SK-N-SH (cell line): Measurements from ENCODE around the gene KIF13A. TPM values are rescaled to one million over a fixed set of nuclear protein-coding genes. Genes with fewer than 3 reads are reported as not detected.
"Not testable (repeated sequence)": the region's sequence is repeated elsewhere in the genome, so short reads cannot be mapped to it uniquely, and the experiment has no call there.

Source experiments
- CTCF ChIA-PET: fragments of 300-600, 350-600 bp; formaldehyde crosslinking; extraction: SDS; loops from one replicate; lab custom pipeline; 2021; lab: Yijun Ruan, JAX
- POLR2A ChIA-PET: fragments of 350-600 bp; sonication (Branson Sonifier 250); formaldehyde crosslinking; extraction: SDS; loops from one replicate; lab custom pipeline; 2020; ENCODE audit warnings: antibody characterized with exemption, inconsistent platforms; lab: Yijun Ruan, JAX
- DNase-seq: peaks from one replicate; pipeline ENCODE4 v3.0.0; 2012
- H2AFZ ChIP-seq: fragments of 200-600 bp; sonication (generic); 2 replicates; pipeline ENCODE4 v1.8.1; 2016; ENCODE audit warnings: antibody characterized with exemption, mild to moderate bottlenecking, low read depth
- H3F3A ChIP-seq: fragments of 200-600 bp; sonication (generic); replicated peaks from 2 replicates; pipeline ENCODE3; 2016; ENCODE audit warnings: antibody characterized with exemption, mild to moderate bottlenecking; ENCODE audit not compliant: insufficient read depth
- H3K27ac ChIP-seq, 2 experiments: fragments of 200-500 bp in 1 of 2; fragments of 200-600 bp in 1 of 2; sonication (Bioruptor generic) in 1 of 2; sonication (generic), shearing (Covaris generic) in 1 of 2; 2 replicates each; pipeline versions ENCODE4 v1.5.1 to v1.6.1; 2014 to 2016; ENCODE audit warnings: low read depth in 2 of 2, inconsistent platforms in 1 of 2, low read length in 1 of 2, mild to moderate bottlenecking in 1 of 2, mixed read lengths in 1 of 2
- H3K27me3 ChIP-seq: fragments of 200-600 bp; sonication (generic), shearing (Covaris generic); 2 replicates; pipeline ENCODE4 v1.6.1; 2016; ENCODE audit warnings: mixed run types; ENCODE audit not compliant: insufficient read depth
- H3K36me3 ChIP-seq, 2 experiments: fragments of 200-500 bp in 1 of 2; fragments of 200-600 bp in 1 of 2; sonication (Bioruptor generic) in 1 of 2; sonication (generic) in 1 of 2; replicated peaks in 1 of 2; 2 replicates each; pipeline versions ENCODE3 to v1.5.1; 2014 to 2016; ENCODE audit warnings: low read length in 1 of 2, mild to moderate bottlenecking in 1 of 2; ENCODE audit not compliant: insufficient read depth in 2 of 2, control insufficient read depth in 1 of 2
- H3K4me1 ChIP-seq, 2 experiments: fragments of 200-500 bp in 1 of 2; fragments of 200-600 bp in 1 of 2; sonication (Bioruptor generic) in 1 of 2; sonication (generic), shearing (Covaris generic) in 1 of 2; 2 replicates each; pipeline versions ENCODE4 v1.5.1 to v1.6.1; 2014 to 2016; ENCODE audit warnings: low read depth in 1 of 2, low read length in 1 of 2, mixed run types in 1 of 2; ENCODE audit not compliant: insufficient read depth in 2 of 2, control insufficient read depth in 1 of 2
- H3K4me2 ChIP-seq: fragments of 200-600 bp; sonication (generic), shearing (Covaris generic); 2 replicates; pipeline ENCODE4 v1.6.1; 2017; ENCODE audit warnings: mixed run types
- H3K4me3 ChIP-seq, 2 experiments: fragments of 200-500 bp in 1 of 2; fragments of 200-600 bp in 1 of 2; sonication (Bioruptor generic) in 1 of 2; sonication (generic), shearing (Covaris generic) in 1 of 2; 2 replicates each; pipeline versions ENCODE4 v1.5.1 to v1.8.1; 2014 to 2016; ENCODE audit warnings: low read depth in 2 of 2, inconsistent platforms in 1 of 2, low read length in 1 of 2, mild to moderate bottlenecking in 1 of 2, mixed read lengths in 1 of 2, moderate library complexity in 1 of 2
- H3K79me2 ChIP-seq: fragments of 200-600 bp; sonication (generic); 2 replicates; pipeline ENCODE4 v1.8.1; 2017; ENCODE audit warnings: mild to moderate bottlenecking; ENCODE audit not compliant: insufficient read depth
- H3K9ac ChIP-seq: fragments of 200-600 bp; sonication (generic); 2 replicates; pipeline ENCODE4 v1.6.1; 2017; ENCODE audit warnings: mixed run types
- H3K9me2 ChIP-seq: fragments of 200-600 bp; sonication (generic); 2 replicates; pipeline ENCODE4 v1.6.1; 2017; ENCODE audit warnings: mixed run types
- H3K9me3 ChIP-seq: fragments of 200-600 bp; sonication (generic); 2 replicates; pipeline ENCODE4 v1.6.1; 2017; ENCODE audit warnings: mixed run types, mild to moderate bottlenecking, moderate library complexity
- H4K20me1 ChIP-seq: fragments of 200-600 bp; sonication (generic); 2 replicates; pipeline ENCODE4 v1.6.1; 2017; ENCODE audit warnings: mild to moderate bottlenecking, mixed run types; ENCODE audit not compliant: insufficient read depth
- ELF1 ChIP-seq: IDR thresholded peaks from 2 replicates; pipeline ENCODE4 v1.4.0; 2012
- EP300 ChIP-seq, 2 experiments: IDR thresholded peaks; 2 replicates each; pipeline versions ENCODE4 v1.4.0 to v1.6.1; 2012; ENCODE audit warnings: borderline replicate concordance in 1 of 2, low read depth in 1 of 2, low read length in 1 of 2
- JUND ChIP-seq: IDR thresholded peaks from 2 replicates; pipeline ENCODE4 v1.4.0; 2012
- MEF2A ChIP-seq: IDR thresholded peaks from 2 replicates; pipeline ENCODE4 v1.4.0; 2012; ENCODE audit warnings: low read depth, borderline replicate concordance
- NRF1 ChIP-seq: IDR thresholded peaks from 2 replicates; pipeline ENCODE4 v1.6.1; 2012; ENCODE audit warnings: low read depth, mild to moderate bottlenecking, low read length
- RXRA ChIP-seq: IDR thresholded peaks from 2 replicates; pipeline ENCODE4 v1.4.0; 2012; ENCODE audit warnings: low read depth, mild to moderate bottlenecking, borderline replicate concordance
- TAF1 ChIP-seq: IDR thresholded peaks from 2 replicates; pipeline ENCODE4 v1.6.1; 2012; ENCODE audit warnings: low read depth, mild to moderate bottlenecking, low read length, moderate library complexity, borderline replicate concordance
- TCF12 ChIP-seq: IDR thresholded peaks from 2 replicates; pipeline ENCODE4 v1.4.0; 2012
- WGBS: methylation state at CpG from one replicate; pipeline ENCODE4 v1.1.6; 2017; ENCODE audit warnings: low lambda C conversion rate; 5-methylcytosine and 5-hydroxymethylcytosine counted together
- polyA plus RNA-seq, 3 experiments: library from polyadenylated mRNA; depleted of rRNA; stranded (reverse); fragments of >200 nt; gene quantifications; 2 replicates each; pipeline ENCODE4 v1.2.3, GENCODE V29; 2012
- TF ChIP-seq, protein P1 (sequence below): IDR thresholded peaks from 2 replicates; pipeline ENCODE4 v1.4.0; 2012; ENCODE audit warnings: low read depth, borderline replicate concordance
- TF ChIP-seq, protein P2 (sequence below): fragments of 150-350 bp; IDR thresholded peaks from 2 replicates; pipeline ENCODE4 v1.6.1; 2017; ENCODE audit warnings: antibody characterized with exemption, low read length, low read depth, borderline replicate concordance

Gene KIF13A
- polyA plus RNA-seq, 1 of the 3 experiments (the other 2 are of a cell fraction), result 18.2 TPM

DNA sequence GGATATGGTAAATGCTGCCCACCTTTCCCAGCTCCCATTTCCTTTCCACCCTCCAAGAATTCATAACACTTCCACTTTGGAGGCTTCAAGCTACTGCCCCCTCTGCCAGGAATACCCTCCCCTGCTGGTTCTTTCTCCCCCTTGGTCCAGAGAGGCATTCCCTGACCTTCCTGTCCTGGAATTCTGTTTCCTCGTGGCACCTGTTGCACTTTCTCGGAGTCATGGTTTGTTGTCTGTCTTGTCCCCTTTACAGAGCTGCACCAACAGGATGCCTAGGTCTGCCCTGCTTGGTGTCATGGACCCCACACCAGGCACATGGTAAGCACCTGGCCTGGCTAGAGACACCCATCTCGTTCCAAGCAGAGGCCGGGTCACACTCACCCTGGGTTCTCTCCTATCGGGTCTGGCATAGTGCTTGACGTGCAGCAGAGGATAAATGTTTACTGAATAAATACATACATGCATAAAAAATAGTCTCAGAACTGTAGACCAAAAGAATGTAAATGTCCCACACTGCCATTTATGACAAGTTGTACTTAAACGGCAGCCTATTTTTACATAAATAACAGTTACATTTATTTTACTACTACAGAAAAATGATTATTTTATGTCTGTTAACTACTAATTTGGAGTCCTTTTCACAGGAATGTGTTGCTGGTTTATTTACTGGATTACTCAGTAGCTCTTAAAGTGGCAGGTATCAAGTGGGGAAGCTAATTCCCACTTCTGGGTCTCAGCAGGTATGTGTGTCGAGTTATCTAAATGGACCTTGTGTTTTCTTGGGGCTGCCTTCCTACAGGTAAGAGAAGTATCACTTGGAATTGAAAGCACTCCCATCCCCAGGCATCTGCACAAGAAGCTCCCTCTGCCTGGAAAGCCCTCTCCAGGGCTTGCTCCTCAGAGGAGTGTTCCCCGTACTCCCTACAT is 69.3 kb downstream of the KIF13A start:
- peaks cover 73% of the 10 kb centered on the region for H3K79me2 ChIP-seq
- POLR2A ChIA-PET, result no interaction called here
- TF ChIP-seq, protein P1, sequence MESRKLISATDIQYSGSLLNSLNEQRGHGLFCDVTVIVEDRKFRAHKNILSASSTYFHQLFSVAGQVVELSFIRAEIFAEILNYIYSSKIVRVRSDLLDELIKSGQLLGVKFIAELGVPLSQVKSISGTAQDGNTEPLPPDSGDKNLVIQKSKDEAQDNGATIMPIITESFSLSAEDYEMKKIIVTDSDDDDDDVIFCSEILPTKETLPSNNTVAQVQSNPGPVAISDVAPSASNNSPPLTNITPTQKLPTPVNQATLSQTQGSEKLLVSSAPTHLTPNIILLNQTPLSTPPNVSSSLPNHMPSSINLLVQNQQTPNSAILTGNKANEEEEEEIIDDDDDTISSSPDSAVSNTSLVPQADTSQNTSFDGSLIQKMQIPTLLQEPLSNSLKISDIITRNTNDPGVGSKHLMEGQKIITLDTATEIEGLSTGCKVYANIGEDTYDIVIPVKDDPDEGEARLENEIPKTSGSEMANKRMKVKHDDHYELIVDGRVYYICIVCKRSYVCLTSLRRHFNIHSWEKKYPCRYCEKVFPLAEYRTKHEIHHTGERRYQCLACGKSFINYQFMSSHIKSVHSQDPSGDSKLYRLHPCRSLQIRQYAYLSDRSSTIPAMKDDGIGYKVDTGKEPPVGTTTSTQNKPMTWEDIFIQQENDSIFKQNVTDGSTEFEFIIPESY, result no peak
- TF ChIP-seq, all 33 proteins: peak for 0
- no peak overlapping the region for H3K4me3 ChIP-seq
- no peaks in the 10 kb centered on the region for H3K36me3 ChIP-seq
- no peaks in the 10 kb centered on the region for H3K4me1 ChIP-seq
- H3K9ac ChIP-seq, result no peak overlapping the region
- no peaks in the 10 kb centered on the region for H4K20me1 ChIP-seq
- DNase-seq, result no peak
- no peaks in the 10 kb centered on the region for H3K9me2 ChIP-seq
- no peaks in the 10 kb centered on the region for H3K27me3 ChIP-seq
- H3F3A ChIP-seq, result peaks cover 3% of the 10 kb centered on the region
- H3K9me3 ChIP-seq, result no peaks in the 10 kb centered on the region
- H2AFZ ChIP-seq, result no peak overlapping the region
- 95% methylated on average over 9 of the region's 9 CpGs for WGBS
- no peak overlapping the region for H3K4me2 ChIP-seq
- H3K27ac ChIP-seq, result no peak overlapping the region
- CTCF ChIA-PET, result no interaction called here

DNA sequence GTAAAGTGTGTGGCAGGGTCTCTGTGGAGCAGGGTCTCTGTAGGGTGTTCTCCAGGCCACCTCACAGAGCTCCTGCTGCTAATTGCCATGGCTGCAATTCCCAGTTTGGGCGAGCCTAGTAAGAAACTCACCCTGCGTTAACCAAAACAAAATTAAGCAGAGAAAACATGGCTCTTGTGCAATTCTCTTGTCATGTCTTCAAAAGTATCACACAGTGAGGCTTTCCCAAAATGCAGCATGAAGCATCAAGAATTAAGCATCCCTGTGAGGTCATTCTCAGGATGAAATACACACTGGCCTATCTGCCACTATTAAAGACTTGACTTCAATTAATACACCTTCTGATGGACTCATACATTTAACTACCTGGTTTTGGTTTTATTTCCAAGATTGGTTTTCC is 72.8 kb downstream of the KIF13A start:
- Histone ChIP-seq H3K36me3 (no peaks in the 10 kb centered on the region), H3K27ac (no peak overlapping the region), H3K27me3 (no peaks in the 10 kb centered on the region), H3F3A (peaks cover 6% of the 10 kb centered on the region), H3K9me3 (no peaks in the 10 kb centered on the region), H4K20me1 (no peaks in the 10 kb centered on the region), H3K9me2 (no peaks in the 10 kb centered on the region), H3K4me2 (no peak overlapping the region), H3K4me1 (no peaks in the 10 kb centered on the region), H3K9ac (no peak overlapping the region), H3K4me3 (no peak overlapping the region), H3K79me2 (peaks cover 76% of the 10 kb centered on the region), H2AFZ (no peak overlapping the region)
- DNase-seq, result no peak
- POLR2A ChIA-PET, result no interaction called here
- TF ChIP-seq MEF2A (no peak), RXRA (no peak), TCF12 (no peak)
- 100% methylated on average over 2 of the region's 2 CpGs for WGBS
- CTCF ChIA-PET, result no interaction called here

DNA sequence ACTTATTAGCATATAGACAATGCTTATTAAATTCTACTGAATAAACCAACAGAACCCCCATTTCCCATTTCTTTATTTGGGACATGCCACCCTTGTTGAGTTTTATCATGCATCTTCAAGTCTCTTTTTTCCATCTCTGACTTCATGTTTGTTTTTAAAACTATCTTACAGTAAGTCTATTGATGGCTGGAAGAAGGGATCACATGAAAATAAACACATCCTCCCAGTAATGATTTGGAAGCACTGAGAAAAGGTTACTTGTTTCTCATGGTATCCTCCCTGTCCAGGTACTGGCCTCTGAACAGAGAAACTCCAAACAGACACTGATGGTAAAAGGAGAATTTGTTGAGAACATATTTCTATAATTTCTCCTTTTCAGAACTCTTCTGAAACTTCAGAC is 74.9 kb downstream of the KIF13A start:
- H3F3A ChIP-seq, result peaks cover 14% of the 10 kb centered on the region
- H4K20me1 ChIP-seq, result no peaks in the 10 kb centered on the region
- no peaks in the 10 kb centered on the region for H3K9me2 ChIP-seq
- H3K4me2 ChIP-seq, result no peak overlapping the region
- H3K79me2 ChIP-seq, result peaks cover 83% of the 10 kb centered on the region
- DNase-seq, result no peak
- H3K27me3 ChIP-seq, result no peaks in the 10 kb centered on the region
- no peak overlapping the region for H3K27ac ChIP-seq
- H2AFZ ChIP-seq, result no peak overlapping the region
- H3K9ac ChIP-seq, result no peak overlapping the region
- TF ChIP-seq TAF1 (no peak), MEF2A (no peak), EP300 (IDR thresholded peaks at IDR 0.05; ENCODE audit: borderline replicate concordance in 1 of 2, low read depth in 1 of 2, low read length in 1 of 2) (no peak), JUND (no peak), NRF1 (no peak), ELF1 (no peak)
- TF ChIP-seq, protein P2, sequence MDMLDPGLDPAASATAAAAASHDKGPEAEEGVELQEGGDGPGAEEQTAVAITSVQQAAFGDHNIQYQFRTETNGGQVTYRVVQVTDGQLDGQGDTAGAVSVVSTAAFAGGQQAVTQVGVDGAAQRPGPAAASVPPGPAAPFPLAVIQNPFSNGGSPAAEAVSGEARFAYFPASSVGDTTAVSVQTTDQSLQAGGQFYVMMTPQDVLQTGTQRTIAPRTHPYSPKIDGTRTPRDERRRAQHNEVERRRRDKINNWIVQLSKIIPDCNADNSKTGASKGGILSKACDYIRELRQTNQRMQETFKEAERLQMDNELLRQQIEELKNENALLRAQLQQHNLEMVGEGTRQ, result no peak
- H3K4me3 ChIP-seq, result no peak overlapping the region
- ChIA-PET CTCF (no interaction called here), POLR2A (no interaction called here)
- peaks cover 3 to 7% of the 10 kb centered on the region in 2 experiments; a peak in 3 of 4 replicates for H3K4me1 ChIP-seq
- no peaks in the 10 kb centered on the region for H3K36me3 ChIP-seq
- H3K9me3 ChIP-seq, result no peaks in the 10 kb centered on the region

DNA sequence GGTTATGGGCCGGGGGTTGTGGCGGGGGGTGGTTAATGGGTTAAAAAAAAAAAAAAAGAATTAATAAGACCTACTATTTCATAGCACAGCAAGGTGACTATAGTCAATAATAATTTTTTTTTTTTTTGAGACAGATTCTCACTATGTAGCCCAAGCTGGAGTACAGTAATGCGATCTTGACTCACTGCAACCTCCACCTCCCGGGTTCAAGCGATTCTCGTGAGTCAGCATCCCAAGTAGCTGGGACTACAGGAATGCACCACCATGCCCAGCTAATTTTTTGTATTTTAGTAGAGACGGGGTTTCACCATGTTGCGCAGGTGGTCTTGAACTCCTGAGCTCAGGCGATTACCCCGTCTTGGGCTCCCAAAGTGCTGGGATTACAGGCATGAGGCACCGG is 75.8 kb downstream of the KIF13A start:
- Histone ChIP-seq H3F3A (peaks cover 23% of the 10 kb centered on the region), H3K4me1 (peaks cover 3 to 15% of the 10 kb centered on the region in 2 experiments), H3K79me2 (peaks cover 84% of the 10 kb centered on the region)
- H3K4me3 ChIP-seq, H3K9ac ChIP-seq, CTCF ChIA-PET, H3K27me3 ChIP-seq, H3K9me2 ChIP-seq, H3K4me2 ChIP-seq, POLR2A ChIA-PET, H3K27ac ChIP-seq, H2AFZ ChIP-seq, H3K9me3 ChIP-seq, DNase-seq, H4K20me1 ChIP-seq, H3K36me3 ChIP-seq: not testable (repeated sequence)
- WGBS, result 88% methylated on average over 11 of the region's 11 CpGs
